Neutrophil (primary cell): ENCODE data around the gene SOST.

Experiments
- H3K27ac ChIP-seq: fragments of 200-600 bp; sonication (generic); 2 replicates; pipeline ENCODE4 v1.5.1; 2016; ENCODE audit warnings: mild to moderate bottlenecking, moderate library complexity
- H3K27me3 ChIP-seq: fragments of 200-600 bp; sonication (generic); 2 replicates; pipeline ENCODE4 v1.6.0; 2016; ENCODE audit warnings: mild to moderate bottlenecking
- H3K36me3 ChIP-seq: fragments of 200-600 bp; sonication (generic); 2 replicates; pipeline ENCODE4 v1.5.1; 2017
- H3K4me1 ChIP-seq, 2 experiments: fragments of 200-600 bp in 1 of 2; sonication (generic) in 1 of 2; 1 replicate in 1 of 2; 2 replicates in 1 of 2; pipeline versions ENCODE4 v1.5.1 to v1.6.1; 2013 to 2016; ENCODE audit warnings: low read depth in 1 of 2, low read length in 1 of 2, mild to moderate bottlenecking in 1 of 2, moderate library complexity in 1 of 2; ENCODE audit not compliant: control insufficient read depth in 1 of 2, insufficient read depth in 1 of 2
- H3K4me3 ChIP-seq, 2 experiments: fragments of 200-600 bp in 1 of 2; sonication (generic) in 1 of 2; 1 replicate in 1 of 2; 2 replicates in 1 of 2; pipeline ENCODE4 v1.5.1; 2013 to 2016; ENCODE audit warnings: low read depth in 1 of 2, low read length in 1 of 2, mild to moderate bottlenecking in 1 of 2, moderate library complexity in 1 of 2
- H3K9me3 ChIP-seq: fragments of 200-600 bp; sonication (generic); 2 replicates; pipeline ENCODE4 v1.5.1; 2016
- CTCF ChIP-seq: fragments of 200-600 bp; sonication (generic); IDR thresholded peaks from 2 replicates; pipeline ENCODE4 v1.5.1; 2016; ENCODE audit warnings: antibody characterized with exemption

SOST gene

DNA sequence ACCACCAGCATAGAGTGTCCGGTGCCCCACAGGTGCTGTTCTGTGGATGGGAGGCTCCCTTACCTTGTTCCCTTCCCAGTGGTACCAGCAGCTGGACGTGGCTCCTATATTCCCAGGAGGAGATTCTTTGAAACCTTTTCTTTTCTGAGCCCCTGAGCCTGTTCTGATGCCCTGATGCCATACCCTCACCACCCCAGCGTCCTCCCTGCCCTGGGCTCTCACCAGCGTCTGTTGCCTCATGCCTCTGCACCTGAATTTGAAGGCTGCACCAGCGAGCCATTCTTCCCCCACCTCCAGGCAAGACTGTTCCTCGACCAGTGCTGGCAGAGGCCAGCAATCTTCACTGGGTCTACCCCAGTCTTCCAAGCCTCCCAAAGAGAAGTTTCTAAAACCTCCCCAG is 505 bp downstream of the SOST start:
- H3K4me3 ChIP-seq = no peak overlapping the region
- H3K9me3 ChIP-seq = no peaks in the 10 kb centered on the region
- TF ChIP-seq CTCF = no peak
- no peaks in the 10 kb centered on the region for H3K4me1 ChIP-seq
- no peak overlapping the region for H3K27ac ChIP-seq
- H3K27me3 ChIP-seq = peaks cover 61% of the 10 kb centered on the region
- H3K36me3 ChIP-seq = no peaks in the 10 kb centered on the region

- H3K4me1 ChIP-seq = no peaks in the 10 kb centered on the region
- H3K36me3 ChIP-seq = no peaks in the 10 kb centered on the region
- no peaks in the 10 kb centered on the region for H3K9me3 ChIP-seq
- TF ChIP-seq CTCF = no peak
- no peak overlapping the region for H3K27ac ChIP-seq
- no peak overlapping the region for H3K4me3 ChIP-seq
- peaks cover 70% of the 10 kb centered on the region for H3K27me3 ChIP-seq
These were observed 1.4 kb downstream of the SOST start for GRCh38 chr17:43757171-43757660.

- H3K27me3 ChIP-seq = peaks cover 79% of the 10 kb centered on the region
- no peaks in the 10 kb centered on the region for H3K4me1 ChIP-seq
- no peaks in the 10 kb centered on the region for H3K36me3 ChIP-seq
These were observed 2.4 kb downstream of the SOST start for GRCh38 chr17:43756201-43756600.

GRCh38 chr17:43755389-43755875 is 3.2 kb downstream of the SOST start:
- Histone ChIP-seq H3K9me3 (no peaks in the 10 kb centered on the region), H3K27ac (no peak overlapping the region), H3K4me3 (no peak overlapping the region), H3K36me3 (no peaks in the 10 kb centered on the region), H3K4me1 (no peaks in the 10 kb centered on the region), H3K27me3 (peaks cover 87% of the 10 kb centered on the region)
- no peak for TF ChIP-seq CTCF

More at GRCh38 chr17:43756201-43756600, 2.4 kb downstream of the SOST start:
- Histone ChIP-seq H3K4me3 (no peak overlapping the region), H3K9me3 (no peaks in the 10 kb centered on the region), H3K27ac (no peak overlapping the region)
- TF ChIP-seq CTCF = no peak

GRCh38 chr17:43754947-43755346 is 3.6 kb downstream of the SOST start:
- Histone ChIP-seq H3K27ac (no peak overlapping the region), H3K36me3 (no peaks in the 10 kb centered on the region), H3K4me1 (no peaks in the 10 kb centered on the region), H3K9me3 (no peaks in the 10 kb centered on the region), H3K27me3 (peaks cover 91% of the 10 kb centered on the region), H3K4me3 (no peak overlapping the region)
- no peak for TF ChIP-seq CTCF
